ENCODE measurements around the gene ELP2.
"Not testable (repeated sequence)": the region's sequence is repeated elsewhere in the genome, so short reads cannot be mapped to it uniquely, and the experiment has no call there.

ELP2 gene, protein sequence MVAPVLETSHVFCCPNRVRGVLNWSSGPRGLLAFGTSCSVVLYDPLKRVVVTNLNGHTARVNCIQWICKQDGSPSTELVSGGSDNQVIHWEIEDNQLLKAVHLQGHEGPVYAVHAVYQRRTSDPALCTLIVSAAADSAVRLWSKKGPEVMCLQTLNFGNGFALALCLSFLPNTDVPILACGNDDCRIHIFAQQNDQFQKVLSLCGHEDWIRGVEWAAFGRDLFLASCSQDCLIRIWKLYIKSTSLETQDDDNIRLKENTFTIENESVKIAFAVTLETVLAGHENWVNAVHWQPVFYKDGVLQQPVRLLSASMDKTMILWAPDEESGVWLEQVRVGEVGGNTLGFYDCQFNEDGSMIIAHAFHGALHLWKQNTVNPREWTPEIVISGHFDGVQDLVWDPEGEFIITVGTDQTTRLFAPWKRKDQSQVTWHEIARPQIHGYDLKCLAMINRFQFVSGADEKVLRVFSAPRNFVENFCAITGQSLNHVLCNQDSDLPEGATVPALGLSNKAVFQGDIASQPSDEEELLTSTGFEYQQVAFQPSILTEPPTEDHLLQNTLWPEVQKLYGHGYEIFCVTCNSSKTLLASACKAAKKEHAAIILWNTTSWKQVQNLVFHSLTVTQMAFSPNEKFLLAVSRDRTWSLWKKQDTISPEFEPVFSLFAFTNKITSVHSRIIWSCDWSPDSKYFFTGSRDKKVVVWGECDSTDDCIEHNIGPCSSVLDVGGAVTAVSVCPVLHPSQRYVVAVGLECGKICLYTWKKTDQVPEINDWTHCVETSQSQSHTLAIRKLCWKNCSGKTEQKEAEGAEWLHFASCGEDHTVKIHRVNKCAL

GRCh38 chr18:36129300-36130038 lies at the start of gene ELP2, which contains the start of gene SLC39A6:
TSS of gene ELP2 (plus strand) at chr18:36129899. CDS start at chr18:36129934, 35 bp downstream.
TSS of gene SLC39A6 (minus strand) at chr18:36129340. CDS start at chr18:36127007, 2,333 bp downstream.
- no peak for TF ChIP-seq CTCF (conservative IDR thresholded peaks at IDR 0.05; ENCODE audit: control insufficient read depth, insufficient read depth, low read depth, low read length)
- DNase-seq (ENCODE audit: low read depth) = peak; percentile 92
- H3K4me3 ChIP-seq (ENCODE audit: control insufficient read depth, low read depth, low read length) = peak within 1 kb of the TSS; percentile 98

DNA sequence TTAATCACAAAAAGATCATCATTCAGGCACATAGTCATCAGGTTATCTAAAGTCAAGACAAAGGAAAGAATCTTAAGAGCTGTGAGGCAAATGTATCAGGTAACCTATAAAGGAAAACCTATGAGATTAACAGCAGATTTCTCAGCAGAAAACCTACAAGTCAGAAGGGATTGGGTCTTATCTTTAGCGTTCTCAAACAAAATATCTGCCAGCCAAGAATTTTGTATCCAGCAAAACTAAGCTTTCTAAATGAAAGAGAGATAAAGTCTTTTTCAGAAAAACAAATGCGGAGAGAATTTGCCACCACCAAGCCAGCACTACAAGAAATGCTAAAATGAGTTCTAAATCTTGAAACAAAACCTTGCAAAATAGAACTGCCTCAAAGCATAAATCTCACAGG lies 48.6 kb upstream of the ELP2 start:
- H3K4me3 ChIP-seq (ENCODE audit: control insufficient read depth, low read depth, low read length); DNase-seq (ENCODE audit: low read depth): not testable (repeated sequence)

GRCh38 chr18:36083729-36084128 lies 46.0 kb upstream of the ELP2 start:
- no peak overlapping the region for H3K4me3 ChIP-seq (ENCODE audit: control insufficient read depth, low read depth, low read length)
- no peak for TF ChIP-seq CTCF (conservative IDR thresholded peaks at IDR 0.05; ENCODE audit: control insufficient read depth, insufficient read depth, low read depth, low read length)
- DNase-seq (ENCODE audit: low read depth) = no peak

DNA sequence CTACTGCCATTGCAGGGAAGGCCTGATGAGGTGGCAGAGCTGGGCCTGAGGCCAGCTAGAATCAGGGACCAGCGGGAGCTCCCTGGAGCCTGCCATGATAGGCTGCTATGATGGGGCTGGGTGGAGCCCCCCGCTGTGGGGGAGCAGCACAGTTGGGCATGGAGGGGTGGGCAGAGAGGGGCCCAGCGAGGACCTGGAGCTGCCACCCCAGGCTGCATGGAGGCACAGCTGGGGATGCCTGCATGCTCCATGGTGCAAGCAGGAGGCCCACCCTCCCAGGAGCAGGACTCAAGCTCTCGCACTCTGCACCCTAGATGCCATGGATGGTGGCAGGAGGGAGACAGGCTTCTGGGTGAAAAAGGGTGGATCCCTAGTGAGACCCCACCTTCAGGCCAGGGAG lies 44.5 kb upstream of the ELP2 start:
- no peak overlapping the region for H3K4me3 ChIP-seq (ENCODE audit: control insufficient read depth, low read depth, low read length)

DNA sequence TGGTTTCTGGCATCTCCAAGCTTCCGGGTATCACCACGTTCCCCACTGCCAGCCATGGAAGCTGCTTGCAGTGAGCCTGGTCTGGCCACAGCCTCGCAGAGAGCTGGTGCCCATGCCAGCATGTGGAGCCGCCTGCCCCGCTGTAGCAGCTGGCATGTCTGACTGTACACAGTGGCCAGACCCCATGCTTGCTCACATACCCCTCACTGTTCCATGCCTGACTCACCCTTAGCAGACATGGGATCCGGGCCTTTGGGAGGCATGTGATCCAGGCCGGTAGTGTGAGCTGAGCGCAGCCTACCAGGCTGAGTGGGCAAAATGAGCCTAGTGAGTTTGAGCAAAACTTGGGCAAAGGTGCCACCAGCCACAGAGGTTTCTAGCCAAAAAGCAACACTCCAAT lies 43.5 kb upstream of the ELP2 start:
- H3K4me3 ChIP-seq (ENCODE audit: control insufficient read depth, low read depth, low read length) = no peak overlapping the region
- TF ChIP-seq CTCF (conservative IDR thresholded peaks at IDR 0.05; ENCODE audit: control insufficient read depth, insufficient read depth, low read depth, low read length) = no peak
- no peak for DNase-seq (ENCODE audit: low read depth)

More for the DNA sequence above, 44.5 kb upstream of the ELP2 start:
- no peak for TF ChIP-seq CTCF (conservative IDR thresholded peaks at IDR 0.05; ENCODE audit: control insufficient read depth, insufficient read depth, low read depth, low read length)
- DNase-seq (ENCODE audit: low read depth) = no peak

DNA sequence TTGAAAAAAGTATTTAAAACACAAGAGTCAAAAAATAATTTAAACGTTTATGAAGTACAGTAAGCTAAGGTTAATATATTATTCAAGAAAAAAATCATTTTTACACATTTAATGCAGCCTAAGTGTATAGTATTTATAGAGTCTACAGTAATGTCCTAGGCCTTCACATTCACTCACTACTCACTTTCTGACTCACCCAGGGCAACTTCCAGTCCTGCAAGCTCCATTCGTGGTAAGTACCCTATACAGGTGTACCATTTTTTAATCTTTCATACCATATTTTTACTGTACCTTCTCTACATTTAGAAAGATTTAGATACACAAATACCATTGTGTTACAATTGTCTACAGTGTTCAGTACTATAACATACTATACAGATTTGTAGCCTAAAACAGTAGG lies 41.4 kb upstream of the ELP2 start:
- no peak for TF ChIP-seq CTCF (conservative IDR thresholded peaks at IDR 0.05; ENCODE audit: control insufficient read depth, insufficient read depth, low read depth, low read length)
- DNase-seq (ENCODE audit: low read depth) = no peak
- no peak overlapping the region for H3K4me3 ChIP-seq (ENCODE audit: control insufficient read depth, low read depth, low read length)

All from fibroblast of mammary gland (primary cell).